Osteoblast (primary cell): ENCODE results near the gene KIFAP3. TPM values are rescaled to one million over a fixed set of nuclear protein-coding genes. Genes with fewer than 3 reads are reported as not detected.

Experiments
- DNase-seq: peaks from one replicate; pipeline ENCODE4 v3.0.0; 2011; ENCODE audit warnings: low spot score, mixed read lengths; ENCODE audit not compliant: insufficient read length; ENCODE audit errors: missing footprints
- H2AFZ ChIP-seq: 2 replicates; pipeline ENCODE4 v1.6.0; 2011; ENCODE audit warnings: mild to moderate bottlenecking, low read length
- H3K27ac ChIP-seq: 2 replicates; pipeline ENCODE4 v1.5.1; 2011; ENCODE audit warnings: mild to moderate bottlenecking, low read depth, low read length, moderate library complexity
- H3K27me3 ChIP-seq: 2 replicates; pipeline ENCODE4 v1.6.0; 2012; ENCODE audit warnings: mild to moderate bottlenecking, control low read depth, inconsistent platforms, low read length, moderate library complexity; ENCODE audit not compliant: insufficient read depth
- H3K36me3 ChIP-seq: 2 replicates; pipeline ENCODE4 v1.5.1; 2011; ENCODE audit warnings: mild to moderate bottlenecking, low read length, control low read depth, moderate library complexity; ENCODE audit not compliant: insufficient read depth
- H3K4me1 ChIP-seq: 2 replicates; pipeline ENCODE4 v1.5.1; 2011; ENCODE audit warnings: mild to moderate bottlenecking, low read length, control low read depth, moderate library complexity; ENCODE audit not compliant: insufficient read depth
- H3K4me2 ChIP-seq: 2 replicates; pipeline ENCODE4 v1.6.0; 2011; ENCODE audit warnings: mild to moderate bottlenecking, low read length; ENCODE audit not compliant: insufficient read depth
- H3K4me3 ChIP-seq: fragments of 200-600 bp; sonication (generic); 3 replicates; pipeline ENCODE4 v1.5.1; 2012; ENCODE audit warnings: mild to moderate bottlenecking, low read length, inconsistent platforms; ENCODE audit not compliant: insufficient read depth
- H3K79me2 ChIP-seq: 2 replicates; pipeline ENCODE4 v1.6.0; 2012; ENCODE audit warnings: mild to moderate bottlenecking, low read length, control low read depth, inconsistent platforms; ENCODE audit not compliant: insufficient read depth
- H3K9me3 ChIP-seq: 2 replicates; pipeline ENCODE4 v1.5.1; 2011; ENCODE audit warnings: low read depth, low read length, control low read depth
- H4K20me1 ChIP-seq: 2 replicates; pipeline ENCODE4 v1.6.0; 2012; ENCODE audit warnings: mild to moderate bottlenecking, low read length, control low read depth; ENCODE audit not compliant: insufficient read depth
- total RNA-seq: library from RNA; depleted of rRNA; stranded (reverse); fragments of >200 nt; gene quantifications from 2 replicates; pipeline ENCODE4 v1.2.3, GENCODE V29; 2012
- TF ChIP-seq, protein P1 (sequence below): IDR thresholded peaks from 2 replicates; pipeline ENCODE4 v1.5.1; 2011; ENCODE audit warnings: mild to moderate bottlenecking, low read depth, low read length, moderate library complexity; ENCODE audit errors: extremely low read depth

KIFAP3 gene
- total RNA-seq, 1 donor = 44.9 TPM

GRCh38 chr1:169901115-169901514 is 173.4 kb downstream of the KIFAP3 start:
- no peak overlapping the region for H3K4me2 ChIP-seq
- H3K4me1 ChIP-seq = no peaks in the 10 kb centered on the region
- H4K20me1 ChIP-seq = no peaks in the 10 kb centered on the region
- no peak overlapping the region for H2AFZ ChIP-seq
- TF ChIP-seq, protein P1, sequence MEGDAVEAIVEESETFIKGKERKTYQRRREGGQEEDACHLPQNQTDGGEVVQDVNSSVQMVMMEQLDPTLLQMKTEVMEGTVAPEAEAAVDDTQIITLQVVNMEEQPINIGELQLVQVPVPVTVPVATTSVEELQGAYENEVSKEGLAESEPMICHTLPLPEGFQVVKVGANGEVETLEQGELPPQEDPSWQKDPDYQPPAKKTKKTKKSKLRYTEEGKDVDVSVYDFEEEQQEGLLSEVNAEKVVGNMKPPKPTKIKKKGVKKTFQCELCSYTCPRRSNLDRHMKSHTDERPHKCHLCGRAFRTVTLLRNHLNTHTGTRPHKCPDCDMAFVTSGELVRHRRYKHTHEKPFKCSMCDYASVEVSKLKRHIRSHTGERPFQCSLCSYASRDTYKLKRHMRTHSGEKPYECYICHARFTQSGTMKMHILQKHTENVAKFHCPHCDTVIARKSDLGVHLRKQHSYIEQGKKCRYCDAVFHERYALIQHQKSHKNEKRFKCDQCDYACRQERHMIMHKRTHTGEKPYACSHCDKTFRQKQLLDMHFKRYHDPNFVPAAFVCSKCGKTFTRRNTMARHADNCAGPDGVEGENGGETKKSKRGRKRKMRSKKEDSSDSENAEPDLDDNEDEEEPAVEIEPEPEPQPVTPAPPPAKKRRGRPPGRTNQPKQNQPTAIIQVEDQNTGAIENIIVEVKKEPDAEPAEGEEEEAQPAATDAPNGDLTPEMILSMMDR = no peak
- H3K27ac ChIP-seq = no peak overlapping the region
- DNase-seq = no peak
- H3K4me3 ChIP-seq = no peak overlapping the region
- no peaks in the 10 kb centered on the region for H3K36me3 ChIP-seq
- H3K79me2 ChIP-seq = no peaks in the 10 kb centered on the region
- no peaks in the 10 kb centered on the region for H3K9me3 ChIP-seq
- H3K27me3 ChIP-seq = peaks cover 29% of the 10 kb centered on the region

GRCh38 chr1:169900571-169900970 is 173.9 kb downstream of the KIFAP3 start:
- no peak for DNase-seq
- Histone ChIP-seq H2AFZ (no peak overlapping the region), H3K79me2 (no peaks in the 10 kb centered on the region), H3K4me1 (no peaks in the 10 kb centered on the region), H3K27ac (no peak overlapping the region), H3K4me2 (no peak overlapping the region), H3K36me3 (no peaks in the 10 kb centered on the region), H4K20me1 (no peaks in the 10 kb centered on the region), H3K9me3 (no peaks in the 10 kb centered on the region), H3K4me3 (no peak overlapping the region), H3K27me3 (peaks cover 29% of the 10 kb centered on the region)
- TF ChIP-seq, protein P1 = no peak

DNA sequence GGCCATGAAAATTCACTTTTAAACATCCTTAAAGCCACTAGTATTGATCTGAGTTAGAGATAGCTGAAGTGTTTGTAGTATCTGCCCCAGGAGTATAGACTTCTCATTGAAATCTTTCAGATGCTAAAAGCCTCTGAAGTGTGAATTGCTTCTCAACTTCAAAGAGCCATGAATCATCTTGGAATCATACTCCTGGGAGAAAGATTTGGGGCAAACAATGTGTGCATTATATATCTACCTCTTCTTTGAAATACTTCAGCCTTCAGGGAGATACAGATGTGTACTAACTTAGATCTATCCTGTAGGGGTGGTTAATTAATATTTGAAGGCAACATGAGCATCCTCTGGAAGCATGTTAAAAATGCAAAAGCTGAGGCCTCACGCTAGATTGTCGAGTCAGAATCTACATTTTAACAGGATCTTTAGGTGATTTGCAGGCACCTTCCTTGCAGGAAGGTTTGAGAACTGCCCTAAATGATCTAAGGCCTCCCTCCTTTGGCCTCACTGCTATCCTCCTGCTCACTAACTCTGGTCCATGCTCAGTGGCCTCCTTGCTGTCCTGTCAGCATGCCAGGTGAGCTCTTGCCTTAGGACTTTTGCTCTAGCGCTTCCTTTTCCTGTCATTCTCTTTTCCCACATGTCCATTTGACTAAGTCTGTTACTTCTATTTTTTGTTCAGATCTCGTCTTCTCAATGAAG is 174.8 kb downstream of the KIFAP3 start:
- Histone ChIP-seq H2AFZ (no peak overlapping the region), H3K4me3 (no peak overlapping the region), H3K4me1 (peaks cover 1% of the 10 kb centered on the region), H4K20me1 (no peaks in the 10 kb centered on the region), H3K79me2 (no peaks in the 10 kb centered on the region), H3K36me3 (no peaks in the 10 kb centered on the region), H3K9me3 (no peaks in the 10 kb centered on the region), H3K27ac (no peak overlapping the region), H3K4me2 (no peak overlapping the region), H3K27me3 (peaks cover 29% of the 10 kb centered on the region)
- TF ChIP-seq, protein P1 = no peak
- DNase-seq = no peak

DNA sequence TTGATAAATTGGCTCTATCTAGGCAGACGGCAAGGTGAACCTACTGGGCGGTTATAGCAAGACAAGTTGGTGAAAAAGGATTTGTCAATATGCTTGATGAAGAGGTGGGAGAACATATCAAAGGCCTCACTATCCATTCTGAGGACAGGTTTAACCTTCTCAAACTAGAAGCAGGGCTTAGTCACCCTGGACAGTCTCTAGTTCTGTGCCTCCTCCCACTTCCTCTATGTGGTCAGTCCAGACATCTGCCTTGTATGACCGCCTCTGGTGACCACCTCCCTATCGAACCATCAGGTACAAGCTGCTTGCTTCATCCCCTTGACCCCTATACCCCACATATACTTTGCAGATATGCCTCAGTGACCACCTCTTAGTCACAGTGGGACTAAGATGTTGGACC is 178.5 kb downstream of the KIFAP3 start:
- no peak for DNase-seq
- Histone ChIP-seq H4K20me1 (peaks cover 2% of the 10 kb centered on the region), H3K4me3 (no peak overlapping the region), H3K27me3 (peaks cover 25% of the 10 kb centered on the region), H3K79me2 (peaks cover 23% of the 10 kb centered on the region), H3K27ac (no peak overlapping the region), H3K4me2 (no peak overlapping the region), H3K36me3 (no peaks in the 10 kb centered on the region), H3K4me1 (peaks cover 20% of the 10 kb centered on the region), H3K9me3 (no peaks in the 10 kb centered on the region), H2AFZ (no peak overlapping the region)
- TF ChIP-seq, protein P1 = no peak
